Measurements from ENCODE around the gene IFI44. TPM values are rescaled to one million over a fixed set of nuclear protein-coding genes. Genes with fewer than 3 reads are reported as not detected.

The IFI44 gene
- total RNA-seq, result 18.1 and 35.6 TPM in 2 replicates

GRCh38 chr1:78649628-78650027 is at the start of gene IFI44:
IFI44 (plus strand) TSS chr1:78649831; CDS start chr1:78650196, 365 bp downstream.
- peak; percentile 68 for DNase-seq (ENCODE audit: low read depth, low spot score)

- no peak for DNase-seq (ENCODE audit: low read depth, low spot score)
These were observed 48.6 kb upstream of the IFI44 start for GRCh38 chr1:78601068-78601467.

GRCh38 chr1:78603206-78603605 is 46.4 kb upstream of the IFI44 start:
- no peak for DNase-seq (ENCODE audit: low read depth, low spot score)

- DNase-seq (ENCODE audit: low read depth, low spot score), result no peak
These were observed 45.0 kb upstream of the IFI44 start for GRCh38 chr1:78604643-78605042.

GRCh38 chr1:78606274-78606673 is 43.4 kb upstream of the IFI44 start:
- DNase-seq (ENCODE audit: low read depth, low spot score), result no peak

- no peak for DNase-seq (ENCODE audit: low read depth, low spot score)
These were observed 42.2 kb upstream of the IFI44 start for GRCh38 chr1:78607334-78607927.

GRCh38 chr1:78607944-78608343 is 41.7 kb upstream of the IFI44 start:
- no peak for DNase-seq (ENCODE audit: low read depth, low spot score)

GRCh38 chr1:78617615-78618026 is 32.0 kb upstream of the IFI44 start:
- DNase-seq (ENCODE audit: low read depth, low spot score), result peak; percentile 53

GRCh38 chr1:78619032-78619431 is 30.6 kb upstream of the IFI44 start:
- DNase-seq (ENCODE audit: low read depth, low spot score), result no peak

- no peak for DNase-seq (ENCODE audit: low read depth, low spot score)
These were observed 30.2 kb upstream of the IFI44 start for GRCh38 chr1:78619446-78619802.

- DNase-seq (ENCODE audit: low read depth, low spot score), result no peak
These were observed 29.6 kb upstream of the IFI44 start, which contains the start of gene IFI44L for GRCh38 chr1:78619803-78620579. IFI44L (plus strand) TSS chr1:78620448; CDS start chr1:78627916, 7,468 bp downstream.

GRCh38 chr1:78620666-78621065 is 29.0 kb upstream of the IFI44 start:
- no peak for DNase-seq (ENCODE audit: low read depth, low spot score)

GRCh38 chr1:78622548-78622947 is 27.1 kb upstream of the IFI44 start:
- DNase-seq (ENCODE audit: low read depth, low spot score), result no peak

- DNase-seq (ENCODE audit: low read depth, low spot score), result no peak
These were observed 25.6 kb upstream of the IFI44 start for GRCh38 chr1:78624035-78624434.

GRCh38 chr1:78627321-78627720 is 22.3 kb upstream of the IFI44 start:
- no peak for DNase-seq (ENCODE audit: low read depth, low spot score)

GRCh38 chr1:78630600-78630999 is 19.0 kb upstream of the IFI44 start:
- DNase-seq (ENCODE audit: low read depth, low spot score), result no peak

GRCh38 chr1:78633209-78633608 is 16.4 kb upstream of the IFI44 start:
- DNase-seq (ENCODE audit: low read depth, low spot score), result no peak

GRCh38 chr1:78640462-78640861 is 9.2 kb upstream of the IFI44 start:
- DNase-seq (ENCODE audit: low read depth, low spot score), result no peak

GRCh38 chr1:78641558-78641957 is 8.1 kb upstream of the IFI44 start:
- DNase-seq (ENCODE audit: low read depth, low spot score), result no peak

GRCh38 chr1:78645723-78646122 is 3.9 kb upstream of the IFI44 start:
- DNase-seq (ENCODE audit: low read depth, low spot score), result no peak

- DNase-seq (ENCODE audit: low read depth, low spot score), result no peak
These were observed 2.4 kb upstream of the IFI44 start for GRCh38 chr1:78647238-78647637.

GRCh38 chr1:78650114-78650660 is 556 bp downstream of the IFI44 start:
- no peak for DNase-seq (ENCODE audit: low read depth, low spot score)

GRCh38 chr1:78651241-78651640 is 1.6 kb downstream of the IFI44 start:
- DNase-seq (ENCODE audit: low read depth, low spot score), result no peak
